ENCODE data around the gene FCHO1.
"Not testable (repeated sequence)": the region's sequence is repeated elsewhere in the genome, so short reads cannot be mapped to it uniquely, and the experiment has no call there.

FCHO1 gene

GRCh38 chr19:17766543-17767131, 15.4 kb downstream of the FCHO1 start:
- peak overlapping the region; percentile 67 for H3K27ac ChIP-seq
- no peak for TF ChIP-seq ZFX (IDR thresholded peaks at IDR 0.05; ENCODE audit: borderline replicate concordance)
- TF ChIP-seq, protein P1, sequence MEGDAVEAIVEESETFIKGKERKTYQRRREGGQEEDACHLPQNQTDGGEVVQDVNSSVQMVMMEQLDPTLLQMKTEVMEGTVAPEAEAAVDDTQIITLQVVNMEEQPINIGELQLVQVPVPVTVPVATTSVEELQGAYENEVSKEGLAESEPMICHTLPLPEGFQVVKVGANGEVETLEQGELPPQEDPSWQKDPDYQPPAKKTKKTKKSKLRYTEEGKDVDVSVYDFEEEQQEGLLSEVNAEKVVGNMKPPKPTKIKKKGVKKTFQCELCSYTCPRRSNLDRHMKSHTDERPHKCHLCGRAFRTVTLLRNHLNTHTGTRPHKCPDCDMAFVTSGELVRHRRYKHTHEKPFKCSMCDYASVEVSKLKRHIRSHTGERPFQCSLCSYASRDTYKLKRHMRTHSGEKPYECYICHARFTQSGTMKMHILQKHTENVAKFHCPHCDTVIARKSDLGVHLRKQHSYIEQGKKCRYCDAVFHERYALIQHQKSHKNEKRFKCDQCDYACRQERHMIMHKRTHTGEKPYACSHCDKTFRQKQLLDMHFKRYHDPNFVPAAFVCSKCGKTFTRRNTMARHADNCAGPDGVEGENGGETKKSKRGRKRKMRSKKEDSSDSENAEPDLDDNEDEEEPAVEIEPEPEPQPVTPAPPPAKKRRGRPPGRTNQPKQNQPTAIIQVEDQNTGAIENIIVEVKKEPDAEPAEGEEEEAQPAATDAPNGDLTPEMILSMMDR (IDR thresholded peaks at IDR 0.05), result peak; percentile 98

- TF ChIP-seq ZFX (IDR thresholded peaks at IDR 0.05; ENCODE audit: borderline replicate concordance), result no peak
- TF ChIP-seq, protein P1 (IDR thresholded peaks at IDR 0.05), result no peak
- H3K27ac ChIP-seq, result no peak overlapping the region
These were observed 16.3 kb downstream of the FCHO1 start for GRCh38 chr19:17767559-17767958.

DNA sequence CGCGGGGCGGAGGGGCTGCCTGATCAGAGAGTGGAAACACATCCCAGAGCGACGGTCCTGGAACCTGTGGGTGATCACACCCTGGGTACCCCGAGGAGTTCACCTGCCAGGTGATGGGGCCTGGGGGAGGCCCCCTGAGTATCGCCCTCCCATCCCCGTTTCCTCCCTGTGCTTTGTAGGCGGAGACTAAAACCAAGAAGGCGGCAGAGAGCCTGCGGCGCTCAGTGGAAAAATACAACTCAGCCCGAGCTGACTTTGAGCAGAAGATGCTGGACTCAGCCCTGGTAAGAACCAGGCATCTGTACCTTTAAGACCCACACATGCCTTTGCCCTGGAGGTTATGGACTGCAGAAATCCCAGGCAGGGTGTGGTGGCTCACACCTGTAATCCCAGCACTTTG, 19.3 kb downstream of the FCHO1 start:
- no peak overlapping the region for H3K27ac ChIP-seq
- TF ChIP-seq ZFX (IDR thresholded peaks at IDR 0.05; ENCODE audit: borderline replicate concordance), result no peak
- TF ChIP-seq, protein P1 (IDR thresholded peaks at IDR 0.05), result no peak

DNA sequence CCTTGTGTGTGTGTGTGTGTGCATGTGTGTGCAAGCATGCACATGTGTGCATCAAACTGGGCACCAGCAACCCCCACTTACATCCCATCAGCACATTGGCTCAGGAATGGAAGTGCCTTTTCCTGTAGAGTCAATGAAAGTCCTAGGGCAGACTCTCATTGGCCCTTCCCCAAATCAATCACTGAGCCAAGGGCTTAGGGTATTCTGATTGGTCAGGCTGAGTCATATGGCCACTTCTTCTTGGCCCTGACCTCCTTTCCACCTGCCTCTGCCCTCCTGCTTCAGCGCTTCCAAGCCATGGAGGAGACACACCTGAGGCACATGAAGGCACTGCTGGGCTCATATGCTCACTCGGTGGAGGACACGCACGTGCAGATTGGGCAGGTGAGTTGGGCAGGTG, 20.9 kb downstream of the FCHO1 start:
- no peak for TF ChIP-seq ZFX (IDR thresholded peaks at IDR 0.05; ENCODE audit: borderline replicate concordance)
- TF ChIP-seq, protein P1 (IDR thresholded peaks at IDR 0.05), result no peak
- H3K27ac ChIP-seq, result no peak overlapping the region

GRCh38 chr19:17775245-17775927, 24.1 kb downstream of the FCHO1 start:
- TF ChIP-seq, protein P1 (IDR thresholded peaks at IDR 0.05), result peak; percentile 69
- no peak for TF ChIP-seq ZFX (IDR thresholded peaks at IDR 0.05; ENCODE audit: borderline replicate concordance)
- no peak overlapping the region for H3K27ac ChIP-seq

GRCh38 chr19:17775991-17776803, 24.9 kb downstream of the FCHO1 start:
- no peak overlapping the region for H3K27ac ChIP-seq
- TF ChIP-seq, protein P1 (IDR thresholded peaks at IDR 0.05), result no peak
- no peak for TF ChIP-seq ZFX (IDR thresholded peaks at IDR 0.05; ENCODE audit: borderline replicate concordance)

GRCh38 chr19:17777840-17778239, 26.6 kb downstream of the FCHO1 start:
- not testable (repeated sequence) for H3K27ac ChIP-seq
